ENCODE data around the gene C16orf96.

The C16orf96 gene

DNA sequence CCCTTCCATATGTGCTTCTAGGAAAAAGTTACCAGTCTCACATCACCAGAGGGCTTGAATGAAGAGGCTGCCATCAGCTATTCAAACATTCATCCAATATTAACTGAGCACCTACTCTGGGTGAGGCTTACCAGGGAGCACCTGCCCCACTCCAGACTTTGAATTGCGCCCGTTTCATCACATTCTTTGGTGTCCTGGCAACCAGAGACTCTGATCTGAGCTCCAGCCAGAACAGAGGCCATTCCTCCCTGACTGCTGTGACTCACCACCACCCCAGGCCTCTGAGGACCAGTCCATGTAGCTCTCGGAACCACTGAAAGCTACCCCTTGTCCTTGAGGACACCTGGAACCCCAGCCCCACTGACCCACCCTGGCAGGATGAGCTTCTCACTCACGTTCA lies at the start of gene C16orf96:
Gene C16orf96 (plus strand): TSS at position 229 of the 400 bp plus-strand sequence. CDS start 150 bp downstream, at position 379.
- no peak for DNase-seq

GRCh38 chr16:4506450-4506849 lies 49.7 kb upstream of the C16orf96 start:
- DNase-seq: peak; percentile 84

DNA sequence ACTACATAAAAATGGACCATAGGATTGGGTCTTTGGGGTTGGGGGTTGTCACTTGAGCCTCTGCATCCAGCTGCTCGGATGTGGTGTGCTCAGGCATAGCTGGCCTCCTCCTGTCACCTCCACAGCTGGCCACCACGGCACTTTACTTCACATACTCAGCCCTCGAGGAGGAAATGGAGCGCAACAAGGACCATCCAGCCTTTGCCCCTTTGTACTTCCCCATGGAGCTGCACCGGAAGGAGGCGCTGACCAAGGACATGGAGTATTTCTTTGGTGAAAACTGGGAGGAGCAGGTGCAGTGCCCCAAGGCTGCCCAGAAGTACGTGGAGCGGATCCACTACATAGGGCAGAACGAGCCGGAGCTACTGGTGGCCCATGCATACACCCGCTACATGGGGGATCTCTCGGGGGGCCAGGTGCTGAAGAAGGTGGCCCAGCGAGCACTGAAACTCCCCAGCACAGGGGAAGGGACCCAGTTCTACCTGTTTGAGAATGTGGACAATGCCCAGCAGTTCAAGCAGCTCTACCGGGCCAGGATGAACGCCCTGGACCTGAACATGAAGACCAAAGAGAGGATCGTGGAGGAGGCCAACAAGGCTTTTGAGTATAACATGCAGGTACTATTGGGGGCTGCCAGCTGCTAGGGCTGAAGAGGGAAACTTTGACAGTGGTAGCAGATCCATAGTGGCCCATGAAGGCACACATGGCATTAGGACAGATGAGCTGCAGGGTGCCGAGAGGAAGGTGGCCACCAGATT lies 48.4 kb upstream of the C16orf96 start:
- DNase-seq: no peak

GRCh38 chr16:4508806-4509205 lies 47.3 kb upstream of the C16orf96 start:
- DNase-seq: no peak

- no peak for DNase-seq
Measured at GRCh38 chr16:4509420-4509819, 46.7 kb upstream of the C16orf96 start.

GRCh38 chr16:4510131-4510530 lies 46.0 kb upstream of the C16orf96 start:
- DNase-seq: no peak

DNA sequence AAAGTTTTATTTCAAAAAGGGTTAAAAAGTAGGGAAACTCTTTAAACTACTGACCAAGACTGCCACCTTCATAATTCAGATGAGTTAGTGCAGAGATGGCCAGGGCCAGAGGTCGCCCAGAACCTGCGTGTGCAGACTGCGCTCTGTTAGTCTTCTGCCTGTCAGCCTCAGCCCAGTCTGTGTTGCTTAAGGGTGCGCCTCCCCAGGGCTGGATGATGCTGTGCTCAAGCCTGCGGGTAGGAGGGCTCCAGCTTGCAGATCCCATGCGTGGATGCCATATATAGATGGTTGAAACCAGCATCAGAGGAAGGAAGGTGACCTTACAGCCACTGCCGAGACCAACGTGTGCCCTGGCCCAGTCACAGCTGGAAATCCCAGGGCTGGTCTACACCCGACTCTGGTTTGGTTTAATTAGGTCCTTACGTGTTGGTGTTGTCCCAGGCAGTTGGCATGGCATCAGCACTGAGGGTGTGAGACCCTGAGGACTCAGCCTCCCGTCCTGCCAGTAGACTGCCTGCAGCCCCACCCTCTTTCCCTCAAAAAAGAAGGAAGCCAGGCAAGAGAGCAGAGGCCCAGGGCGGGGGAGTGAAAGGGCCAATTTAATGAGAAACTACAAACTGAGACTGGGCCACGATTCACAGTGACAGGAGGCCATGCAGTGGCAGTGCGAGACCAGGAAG lies 45.3 kb upstream of the C16orf96 start:
- no peak for DNase-seq

DNA sequence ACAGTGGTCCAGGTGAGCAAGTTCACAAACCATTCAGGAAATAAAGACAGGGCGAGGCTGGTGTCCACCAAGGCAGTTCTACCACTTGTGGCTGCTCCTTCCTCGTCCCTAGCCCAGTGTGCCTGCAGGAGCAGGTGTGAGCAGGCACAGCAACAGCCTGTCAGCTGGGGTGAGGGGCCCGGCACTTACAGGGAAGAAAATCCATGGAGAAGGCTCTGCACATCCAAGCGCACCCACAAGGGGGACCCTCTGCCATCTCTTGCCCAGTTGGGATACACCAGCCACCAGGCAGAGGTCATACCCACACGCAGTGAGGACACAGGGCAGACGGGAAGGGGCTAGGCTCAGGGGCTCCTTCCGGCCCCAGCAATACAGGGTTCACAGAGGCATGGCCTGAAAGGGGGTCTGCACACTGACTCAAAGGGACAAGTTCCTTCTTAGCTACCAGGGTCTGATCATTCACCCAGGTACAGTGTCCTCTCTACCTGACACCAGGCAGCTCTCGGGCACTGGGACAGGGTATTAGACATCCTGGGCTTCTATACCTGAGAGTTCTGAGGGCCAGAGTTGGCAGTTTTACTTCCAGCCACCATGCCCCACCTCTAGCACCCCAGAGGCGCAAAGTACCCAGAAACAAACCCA lies 44.6 kb upstream of the C16orf96 start:
- peak; percentile 85 for DNase-seq

- no peak for DNase-seq
Measured at GRCh38 chr16:4512473-4512872, 43.7 kb upstream of the C16orf96 start.

GRCh38 chr16:4513086-4513860 lies 42.9 kb upstream of the C16orf96 start:
- no peak for DNase-seq

GRCh38 chr16:4513881-4514280 lies 42.3 kb upstream of the C16orf96 start:
- no peak for DNase-seq

- no peak for DNase-seq
Measured at GRCh38 chr16:4514606-4515005, 41.5 kb upstream of the C16orf96 start.

GRCh38 chr16:4515611-4516233 lies 40.4 kb upstream of the C16orf96 start:
- DNase-seq: no peak

DNA sequence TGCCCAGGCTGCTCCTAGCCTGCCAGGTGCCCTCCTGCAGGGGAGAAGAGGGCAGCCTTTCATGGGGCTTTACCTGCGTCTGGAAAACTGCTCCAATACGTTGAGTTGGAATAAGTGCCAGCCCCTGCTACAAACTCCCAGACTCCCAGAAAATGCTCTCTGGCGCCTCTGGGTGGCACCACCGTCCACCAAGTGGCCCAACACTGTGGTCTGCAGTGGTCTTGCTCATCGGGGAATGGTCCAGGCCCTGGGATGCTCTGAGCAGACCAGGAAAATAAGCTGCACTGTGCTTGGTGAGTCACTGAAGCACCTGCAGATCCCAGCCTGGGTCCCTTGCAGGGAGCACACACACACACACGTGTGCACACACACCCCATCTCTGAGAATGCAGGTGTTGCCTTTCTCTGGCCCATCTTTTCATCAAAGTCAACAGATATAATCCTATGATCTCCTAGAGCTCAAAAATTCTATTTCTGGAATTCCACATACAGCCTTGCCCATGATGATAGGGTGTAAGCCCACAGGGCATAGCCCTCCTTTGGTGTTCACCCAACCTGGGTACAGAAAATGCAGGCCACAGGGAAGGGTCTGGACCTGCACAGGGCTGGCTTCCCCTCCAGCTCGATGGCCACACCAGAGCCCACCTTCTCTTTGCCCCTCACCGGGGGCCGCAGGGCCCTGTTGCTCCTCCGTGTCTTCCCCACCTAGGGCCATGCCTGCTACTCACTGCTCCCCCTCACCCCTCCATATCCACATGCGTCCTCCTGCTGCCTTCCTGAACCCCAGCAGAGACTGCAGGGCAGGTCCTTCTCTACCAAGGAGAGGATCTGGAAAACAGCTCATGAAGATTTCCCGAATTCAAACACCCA lies 38.1 kb upstream of the C16orf96 start:
- DNase-seq: peak; percentile 77

- peak; percentile 82 for DNase-seq
Measured at GRCh38 chr16:4519274-4520058, 36.7 kb upstream of the C16orf96 start.

- no peak for DNase-seq
Measured at GRCh38 chr16:4520913-4521312, 35.2 kb upstream of the C16orf96 start.

DNA sequence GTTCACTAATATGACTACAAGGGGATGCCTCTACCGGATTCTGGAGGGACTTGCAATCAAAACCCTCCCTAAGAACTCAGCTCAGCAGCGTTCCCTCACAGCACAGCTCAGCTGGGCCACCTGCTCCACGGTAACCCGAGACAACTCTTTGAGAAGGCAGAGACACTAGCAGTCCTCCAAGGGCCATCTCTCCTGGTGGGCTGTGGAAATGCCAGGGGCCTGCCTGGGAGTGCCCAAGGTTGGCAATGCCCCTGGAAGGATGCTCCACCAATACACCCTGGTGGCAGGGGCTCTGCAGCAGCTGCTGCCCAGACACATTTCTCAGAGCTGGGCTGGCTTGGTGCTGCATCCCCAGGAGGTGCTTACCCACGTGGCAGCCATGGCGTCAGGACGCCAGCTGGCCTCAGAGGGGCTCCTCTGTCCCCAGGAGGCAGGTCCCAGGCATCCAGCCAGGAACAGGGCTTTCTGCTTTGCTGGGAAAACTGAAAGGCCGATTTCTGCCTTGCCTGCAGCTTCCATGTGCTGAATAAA lies 34.0 kb upstream of the C16orf96 start:
- peak; percentile 85 for DNase-seq

DNA sequence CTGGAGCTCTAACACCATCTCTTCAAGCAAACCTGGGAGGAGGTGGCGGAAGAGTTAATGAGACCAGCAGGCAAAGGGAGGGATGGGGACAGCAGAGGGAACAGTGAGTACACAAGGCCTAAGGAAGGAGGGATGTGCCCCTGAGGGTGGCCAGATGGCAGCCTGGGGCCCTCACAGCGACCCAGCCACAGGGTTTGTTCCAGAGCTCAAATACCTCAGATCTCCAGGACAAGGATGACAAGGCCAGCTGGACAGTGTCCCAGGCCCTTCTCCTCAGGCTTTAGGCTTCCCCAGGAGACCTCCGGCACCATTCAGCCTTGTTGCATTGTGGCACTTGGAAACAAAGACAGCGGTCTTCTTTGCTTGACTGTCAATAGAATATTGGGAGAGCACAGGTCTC lies 32.5 kb upstream of the C16orf96 start:
- DNase-seq: peak; percentile 42

GRCh38 chr16:4524571-4524970 lies 31.6 kb upstream of the C16orf96 start:
- DNase-seq: no peak

GRCh38 chr16:4525069-4525468 lies 31.1 kb upstream of the C16orf96 start:
- no peak for DNase-seq

Data from NCI-H82 (cell line).